Right hindlimb (tissue), 1 donor: Measurements from ENCODE around the gene PAK2.
"Not testable (repeated sequence)": the region's sequence is repeated elsewhere in the genome, so short reads cannot be mapped to it uniquely, and the experiment has no call there.

Experiments used
- DNase-seq: peaks from one replicate; pipeline ENCODE4 v3.0.0-alpha.2; 2018

The PAK2 gene

DNA sequence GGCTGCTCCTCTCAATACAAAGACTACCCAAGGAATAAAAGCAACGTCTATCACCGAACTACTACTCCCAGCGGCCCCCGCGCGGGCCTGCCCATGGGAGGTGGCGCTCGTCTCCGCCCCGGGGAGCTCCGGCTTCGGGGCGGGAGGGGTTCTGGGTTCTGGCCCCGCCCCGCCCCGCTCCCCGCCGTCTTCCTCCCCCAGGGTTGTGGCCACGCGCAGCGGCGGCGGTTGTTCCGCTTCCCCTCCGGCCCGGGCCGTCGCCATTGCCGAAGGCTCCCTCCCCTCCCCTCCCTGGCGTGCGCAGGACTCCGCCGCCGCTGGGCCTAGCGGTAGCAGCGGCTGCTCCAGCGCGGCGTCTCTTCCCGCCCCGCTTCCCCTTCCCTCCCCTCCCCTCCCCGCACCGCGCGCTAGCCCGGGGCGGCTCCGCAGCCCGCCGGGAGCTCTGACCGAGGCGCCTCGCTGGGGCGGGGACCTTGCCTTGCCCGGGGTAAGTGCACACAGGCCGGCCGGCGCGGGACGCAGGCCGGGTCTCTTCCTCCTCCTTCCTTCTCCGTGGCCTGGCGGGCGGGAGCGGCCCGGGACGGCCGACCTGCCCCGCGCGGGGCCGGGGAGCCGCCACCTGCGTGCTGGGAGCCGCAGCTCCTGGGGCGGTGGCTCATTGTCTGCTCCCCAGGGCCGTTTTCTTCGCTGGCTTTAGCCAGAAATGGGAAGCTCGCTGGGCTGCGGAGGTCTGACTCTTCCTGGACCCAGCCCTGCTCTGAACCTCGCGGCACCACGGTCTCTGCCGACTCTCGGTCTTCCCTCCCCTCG is at the start of gene PAK2:
Gene PAK2 (plus strand): TSS at position 187 of the 810 bp plus-strand sequence. CDS start 42,790 bp downstream, outside the sequence.
- peak; percentile 94 for DNase-seq

DNA sequence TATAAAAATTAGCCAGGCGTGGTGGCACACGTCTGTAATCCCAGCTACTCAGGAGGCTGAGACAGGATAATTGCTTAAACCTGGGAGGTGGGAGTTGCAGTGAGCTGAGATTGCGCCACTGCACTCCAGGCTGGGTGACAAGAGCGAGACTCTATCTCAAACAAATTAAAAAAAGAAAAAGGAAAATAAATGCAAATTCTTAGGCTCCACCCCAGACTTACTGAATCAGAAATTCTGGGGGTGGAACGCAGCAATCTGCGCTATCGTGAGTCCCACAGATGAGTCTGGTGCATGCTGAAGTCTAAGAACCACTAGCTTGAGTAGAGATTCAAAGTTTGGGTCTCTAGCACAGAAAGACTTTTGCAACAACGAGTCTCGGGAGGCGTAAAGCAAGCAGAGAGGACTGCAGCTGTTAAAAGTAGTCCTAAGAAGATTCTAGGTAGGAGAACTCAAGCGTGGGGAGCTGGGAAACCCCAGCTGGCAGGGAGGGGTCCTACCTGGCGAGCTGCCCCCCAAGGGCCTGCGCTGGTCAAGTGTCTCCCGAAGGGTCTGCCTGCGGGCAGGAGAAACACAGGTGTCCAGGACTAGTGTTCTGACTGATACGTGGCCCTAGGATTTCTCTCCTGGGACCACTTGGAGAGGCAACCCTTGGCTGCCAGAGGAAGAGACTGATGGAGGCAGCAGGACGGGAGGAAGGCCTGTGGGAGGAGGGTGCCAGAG is 49.6 kb upstream of the PAK2 start:
- no peak for DNase-seq

DNA sequence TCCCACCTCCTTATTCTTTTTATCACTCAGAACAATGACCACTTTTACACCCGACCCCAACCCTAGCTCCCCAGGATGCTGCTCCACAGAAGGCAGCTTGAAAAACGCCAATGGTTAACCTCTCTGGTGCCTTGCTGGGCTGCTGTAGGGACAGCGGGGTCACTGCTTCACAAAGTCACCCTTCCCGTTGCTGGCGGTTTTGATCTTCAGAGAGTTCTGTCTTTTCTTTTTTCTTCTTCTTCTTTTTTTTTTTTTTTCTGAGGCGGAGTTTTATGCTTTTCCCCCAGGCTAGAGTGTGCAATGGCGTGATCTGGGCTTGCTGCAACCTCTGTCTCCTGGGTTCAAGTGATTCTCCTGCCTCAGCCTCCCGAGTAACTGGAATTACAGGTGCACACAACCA is 48.3 kb upstream of the PAK2 start:
- no peak for DNase-seq

DNA sequence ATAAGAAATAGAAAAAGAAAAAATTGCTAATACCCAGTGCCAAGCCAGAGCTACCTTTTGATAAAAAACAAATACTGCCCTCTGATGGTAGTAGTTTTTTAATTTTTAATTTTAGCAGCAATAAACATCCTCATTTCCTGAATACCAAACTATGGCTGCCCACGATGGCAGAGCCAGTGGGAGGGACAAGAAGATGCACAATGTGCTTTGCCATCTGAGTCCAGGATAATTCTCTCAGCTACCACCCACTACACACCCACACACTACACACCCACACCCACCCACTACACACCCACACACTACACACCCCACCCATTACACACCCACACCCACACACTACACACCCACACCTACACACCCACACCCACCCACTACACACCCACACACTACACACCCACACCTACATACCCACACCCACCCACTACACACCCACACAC is 45.4 kb upstream of the PAK2 start:
- no peak for DNase-seq

DNA sequence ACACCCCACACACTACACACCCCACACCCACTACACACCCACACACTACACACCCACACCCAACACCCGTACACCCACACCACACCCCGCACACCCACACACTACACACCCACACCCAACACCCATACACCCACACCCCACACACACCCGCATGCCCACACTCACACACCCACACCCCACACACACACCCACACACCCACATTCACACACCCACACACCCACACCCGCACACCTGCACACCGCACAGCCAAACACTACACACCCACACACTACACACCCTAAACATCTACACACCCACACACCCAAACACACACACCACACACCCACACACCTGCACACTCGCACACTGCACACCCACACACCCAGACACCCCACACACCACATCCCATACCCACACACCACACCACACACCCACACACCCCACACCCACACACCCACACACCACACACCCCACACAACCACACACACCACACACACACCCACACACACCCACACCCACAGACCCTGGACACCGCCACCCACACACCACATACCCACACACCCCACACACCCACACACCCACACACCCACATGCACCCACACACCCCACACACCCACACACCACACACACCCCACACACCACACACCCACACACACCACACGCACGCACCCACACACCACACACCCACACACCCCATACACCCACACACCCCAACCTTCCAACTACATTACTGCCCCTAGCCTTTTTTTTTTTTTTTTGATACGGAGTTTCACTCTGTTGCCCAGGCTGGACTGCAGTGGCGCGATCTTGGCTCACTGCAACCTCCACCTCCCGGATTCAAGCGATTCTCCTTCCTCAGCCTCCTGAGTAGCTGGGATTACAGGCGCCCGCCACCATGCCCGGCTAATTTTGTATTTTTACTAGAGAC is 44.5 kb upstream of the PAK2 start:
- no peak for DNase-seq

DNA sequence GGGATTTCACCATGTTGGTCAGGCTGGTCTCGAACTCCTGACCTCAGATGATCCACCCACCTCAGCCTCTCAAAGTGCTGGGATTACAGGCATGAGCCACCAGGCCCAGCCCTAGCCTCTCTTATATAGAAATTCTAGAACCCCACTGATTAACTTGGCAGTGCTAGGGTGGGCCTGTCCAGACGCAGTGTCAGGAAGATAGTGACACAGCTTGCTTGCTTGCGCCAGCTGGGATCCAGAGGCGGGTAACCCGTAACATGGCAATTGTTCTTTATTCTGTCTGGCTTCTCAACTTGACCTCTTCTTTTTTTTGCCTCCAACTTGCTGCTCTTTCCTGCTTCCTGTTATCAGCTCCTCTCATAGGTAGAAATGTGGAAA is 43.8 kb upstream of the PAK2 start:
- DNase-seq = no peak

DNA sequence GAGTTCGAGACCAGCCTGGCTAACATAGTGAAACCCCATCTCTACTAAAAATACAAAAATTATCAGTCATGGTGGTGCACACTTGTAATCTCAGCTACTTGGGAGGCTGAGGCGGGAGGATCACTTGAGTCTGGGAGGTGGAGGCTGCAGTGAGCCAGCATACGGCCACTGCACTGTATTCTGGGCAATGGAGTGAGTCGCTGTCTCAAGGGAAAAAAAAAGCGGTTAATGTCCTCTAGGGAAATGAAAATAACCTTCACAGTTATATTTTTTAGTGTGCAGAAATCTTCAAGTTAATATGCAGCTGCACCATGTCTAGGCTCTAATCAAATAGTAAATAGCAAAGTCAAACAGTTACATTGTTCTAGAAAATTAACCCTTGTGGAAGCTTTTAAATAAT is 42.4 kb upstream of the PAK2 start:
- DNase-seq = no peak

DNA sequence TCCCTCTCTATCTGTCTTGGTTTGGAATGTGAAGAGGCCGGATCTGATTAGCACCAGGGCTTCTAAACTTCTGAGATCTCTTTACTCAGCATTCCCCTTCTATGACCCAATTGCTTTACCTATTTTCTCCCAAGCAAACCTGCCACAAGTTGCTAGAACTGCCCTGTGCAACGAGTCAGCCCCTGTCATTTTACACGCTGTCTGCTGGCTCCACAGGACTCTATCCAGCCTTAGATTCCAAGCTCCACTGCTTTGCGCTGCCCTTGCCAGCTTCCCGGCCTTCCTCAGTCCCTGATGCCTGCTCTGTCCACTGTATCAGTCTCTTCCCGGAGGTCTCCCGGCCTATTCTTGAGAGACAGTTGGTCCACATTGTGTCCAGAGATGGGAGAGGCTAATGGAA is 39.9 kb upstream of the PAK2 start:
- DNase-seq = no peak

DNA sequence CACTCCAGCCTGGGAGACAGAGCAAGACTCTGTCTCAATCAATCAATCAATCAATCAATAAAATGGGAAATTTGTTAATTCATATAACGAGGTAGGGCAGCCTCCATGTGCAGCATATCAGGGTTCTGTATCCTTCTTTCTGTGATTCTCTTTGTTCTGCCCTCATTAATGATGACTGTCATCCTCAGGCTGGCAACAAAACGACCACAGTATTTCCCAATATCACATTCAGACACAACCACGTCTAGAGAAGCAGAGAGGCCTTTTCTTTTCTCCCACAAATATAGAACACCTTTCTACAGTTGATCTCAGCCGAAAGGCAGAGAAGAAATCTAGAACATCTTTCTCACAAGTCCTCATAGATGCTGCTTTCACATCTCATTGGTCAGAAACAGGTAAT is 38.9 kb upstream of the PAK2 start:
- DNase-seq = no peak

DNA sequence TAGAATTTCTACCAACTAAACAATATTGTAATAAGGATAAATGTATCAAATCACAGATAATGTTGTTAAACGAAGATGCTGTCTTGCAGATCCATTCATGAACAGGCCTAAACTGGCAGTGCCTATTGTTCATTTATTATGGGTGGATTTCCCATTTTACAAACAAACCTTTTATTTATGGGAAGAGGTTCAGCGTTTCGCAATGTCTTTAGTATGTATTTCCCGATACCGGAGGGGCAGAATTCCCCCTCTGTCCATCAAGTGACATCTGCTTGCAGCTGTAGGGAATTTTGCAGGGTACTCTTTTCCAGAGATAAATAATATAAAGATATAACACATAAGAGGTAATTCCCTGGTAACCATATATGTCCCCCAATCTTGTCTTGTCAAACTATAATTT is 33.3 kb upstream of the PAK2 start:
- no peak for DNase-seq

DNA sequence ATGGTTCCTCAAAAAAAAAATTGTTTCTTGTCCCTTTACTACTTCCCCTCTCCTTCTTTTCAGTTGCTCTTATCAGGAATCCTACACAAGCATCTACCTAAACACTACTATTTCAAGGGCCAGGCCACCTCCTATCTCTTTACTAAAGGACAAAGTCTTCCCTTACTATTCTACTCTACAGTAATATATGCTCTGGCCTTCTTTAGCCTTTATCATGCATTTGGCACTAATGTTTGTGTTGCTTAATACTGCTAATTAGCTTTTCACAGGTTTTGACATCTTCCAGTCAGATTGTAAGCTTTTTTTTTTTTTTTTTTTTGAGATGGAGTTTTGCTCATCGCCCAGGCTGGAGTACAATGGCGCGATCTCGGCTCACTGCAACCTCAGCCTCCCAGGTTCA is 32.9 kb upstream of the PAK2 start:
- DNase-seq = no peak

DNA sequence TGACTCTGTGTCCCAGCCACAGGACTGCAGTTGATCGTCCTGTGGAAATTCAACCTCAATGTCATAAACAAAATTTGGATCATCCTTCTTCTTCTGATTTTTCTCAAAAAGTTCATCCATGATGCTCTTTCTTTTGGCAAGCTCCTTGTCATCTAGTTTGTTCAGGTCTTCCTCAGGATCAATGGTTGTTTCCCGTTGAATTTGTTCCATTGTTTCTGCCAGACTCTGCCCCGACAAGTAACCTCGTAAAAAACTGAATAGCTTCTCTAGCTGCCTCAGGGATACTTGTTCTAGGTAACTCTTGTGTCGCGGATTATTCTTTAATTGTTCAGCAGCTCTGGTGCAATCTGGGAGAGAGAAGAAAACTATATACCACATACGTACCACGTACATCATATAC is 32.1 kb upstream of the PAK2 start:
- no peak for DNase-seq

DNA sequence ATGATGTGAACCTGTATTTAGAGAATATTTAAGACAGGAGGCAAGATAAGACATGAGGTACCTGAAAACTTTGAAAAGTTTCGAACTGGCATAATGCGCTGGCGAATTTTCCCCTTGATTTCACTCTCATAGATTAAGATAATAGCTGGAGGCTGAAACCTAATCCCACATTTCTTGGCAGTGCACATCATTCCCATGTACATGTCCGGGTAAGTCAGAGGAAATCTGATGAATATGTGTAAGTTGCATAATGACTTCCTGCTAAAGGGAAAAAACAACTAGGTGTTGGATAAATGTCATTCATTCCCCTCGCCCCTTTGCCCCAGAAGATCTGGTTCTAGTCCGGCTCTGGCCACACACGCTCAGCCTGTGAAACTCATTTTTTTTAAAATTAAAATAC is 31.2 kb upstream of the PAK2 start:
- no peak for DNase-seq

DNA sequence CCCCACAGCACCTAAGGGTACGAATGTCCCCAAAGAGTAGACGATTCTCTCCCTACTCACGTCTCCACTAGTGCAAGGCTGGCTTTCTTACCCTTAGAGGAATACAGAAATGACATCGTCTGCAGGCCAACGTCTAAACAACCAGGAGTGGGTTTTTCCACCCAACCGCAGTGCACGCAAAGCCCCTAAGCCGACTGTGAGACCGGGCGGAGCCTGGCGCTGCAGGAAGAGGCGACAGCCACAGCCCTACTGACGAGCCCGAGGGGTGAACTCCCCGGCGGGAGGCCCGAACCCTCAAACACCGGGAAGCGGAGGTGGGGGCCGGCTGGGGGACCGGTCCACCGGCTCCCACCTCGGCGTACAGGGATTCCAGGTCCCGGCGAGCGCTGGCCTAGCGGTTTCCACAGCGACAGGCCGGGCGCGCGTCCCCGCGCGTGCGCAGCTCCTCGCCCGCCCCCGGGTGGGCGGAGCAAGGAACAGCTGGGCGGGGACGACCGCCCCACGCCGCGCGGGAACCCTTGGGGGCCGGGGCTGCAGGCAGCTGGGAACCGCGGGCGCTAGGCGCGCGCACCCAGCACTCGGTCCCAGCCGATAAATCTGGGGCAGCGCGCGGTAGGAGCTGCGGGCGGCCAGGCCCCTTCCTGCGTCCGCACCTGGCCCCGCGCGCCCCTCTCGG is 27.7 kb upstream of the PAK2 start, which contains the start of the genes CEP19 and PIGX:
Gene CEP19 (minus strand): TSS at position 413 of the 676 bp plus-strand sequence. CDS start 3,593 bp downstream, outside the sequence.
Gene PIGX (plus strand): TSS at position 540 of the 676 bp plus-strand sequence.
- peak; percentile 92 for DNase-seq

DNA sequence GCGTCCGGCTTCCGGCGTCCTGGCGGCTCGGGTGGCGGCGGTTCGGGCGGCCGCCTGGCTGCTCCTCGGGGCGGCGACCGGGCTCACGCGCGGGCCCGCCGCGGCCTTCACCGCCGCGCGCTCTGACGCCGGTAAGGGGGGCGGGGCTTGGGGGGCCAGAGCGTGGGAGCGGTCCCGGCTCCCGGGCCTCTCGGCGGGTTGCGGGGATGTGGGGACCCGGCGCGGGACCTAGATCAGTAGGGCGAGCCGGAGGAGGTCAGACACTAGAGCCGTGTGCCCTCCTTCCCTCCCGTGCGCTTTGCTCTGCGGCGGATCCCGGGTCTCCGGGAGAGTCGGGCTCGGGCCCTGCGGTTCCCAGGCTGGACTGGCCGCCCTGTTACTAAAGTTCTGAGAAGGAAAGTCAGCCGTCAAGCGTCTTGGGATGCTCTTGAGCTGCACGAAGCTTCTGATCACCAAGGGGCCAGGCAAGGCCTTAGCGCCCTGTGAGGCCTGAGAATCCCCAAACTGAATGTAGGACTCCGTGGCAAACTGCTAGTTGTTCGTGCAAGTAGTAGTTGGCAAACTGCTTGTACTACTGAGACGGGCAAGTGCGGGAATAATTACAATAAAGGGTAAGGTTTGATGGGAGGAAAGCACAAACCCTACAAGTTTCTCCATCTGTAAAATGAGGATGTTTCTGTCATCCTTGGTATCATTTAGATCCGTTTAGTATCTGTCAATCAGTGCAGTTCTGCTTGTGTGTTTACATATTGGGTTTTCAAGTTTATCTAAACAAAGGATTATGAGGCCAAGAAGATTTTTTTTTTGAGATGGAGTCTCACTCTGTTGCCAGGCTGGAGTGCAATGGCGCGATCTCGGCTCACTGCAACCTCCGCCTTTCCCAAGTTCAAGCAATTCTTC is 26.9 kb upstream of the PAK2 start:
- DNase-seq = peak; percentile 85

DNA sequence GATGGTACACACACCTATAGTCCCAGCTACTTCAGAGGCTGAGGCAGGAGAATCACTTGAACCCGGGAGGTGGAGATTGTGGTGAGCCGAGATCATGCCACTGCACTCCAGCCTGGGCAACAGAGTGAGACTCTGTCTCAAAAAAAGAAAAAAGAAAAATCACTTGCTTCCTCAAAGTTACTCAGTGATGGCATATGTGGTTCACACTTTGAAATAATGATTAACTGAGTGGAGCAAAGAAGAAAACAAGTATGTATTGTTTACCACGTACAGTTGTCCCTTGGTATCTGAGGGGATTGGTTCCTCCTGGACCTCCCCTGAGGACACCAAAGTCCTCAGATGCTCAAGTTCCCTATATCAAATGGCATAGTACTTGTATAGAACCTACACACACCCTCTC is 22.5 kb upstream of the PAK2 start:
- DNase-seq = not testable (repeated sequence)

DNA sequence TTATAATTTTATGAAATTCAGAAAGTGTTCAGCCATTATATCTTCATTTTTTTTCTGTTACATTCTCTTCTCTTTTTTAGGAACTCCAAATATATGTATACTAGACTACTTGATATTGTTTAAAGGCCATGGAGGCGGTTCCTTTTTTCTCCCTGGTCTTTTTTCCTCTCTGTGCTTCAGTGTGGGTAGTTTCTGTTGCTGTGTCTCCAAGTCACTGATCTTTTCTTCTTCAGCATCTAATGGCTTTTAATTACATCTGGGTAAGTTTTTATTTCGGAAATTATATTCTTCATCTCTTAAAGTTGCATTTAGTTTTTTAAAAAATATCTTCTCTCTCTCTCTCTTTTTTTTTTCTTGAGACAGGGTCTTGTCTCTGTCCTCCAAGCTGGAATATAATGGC is 18.6 kb upstream of the PAK2 start:
- DNase-seq = no peak

DNA sequence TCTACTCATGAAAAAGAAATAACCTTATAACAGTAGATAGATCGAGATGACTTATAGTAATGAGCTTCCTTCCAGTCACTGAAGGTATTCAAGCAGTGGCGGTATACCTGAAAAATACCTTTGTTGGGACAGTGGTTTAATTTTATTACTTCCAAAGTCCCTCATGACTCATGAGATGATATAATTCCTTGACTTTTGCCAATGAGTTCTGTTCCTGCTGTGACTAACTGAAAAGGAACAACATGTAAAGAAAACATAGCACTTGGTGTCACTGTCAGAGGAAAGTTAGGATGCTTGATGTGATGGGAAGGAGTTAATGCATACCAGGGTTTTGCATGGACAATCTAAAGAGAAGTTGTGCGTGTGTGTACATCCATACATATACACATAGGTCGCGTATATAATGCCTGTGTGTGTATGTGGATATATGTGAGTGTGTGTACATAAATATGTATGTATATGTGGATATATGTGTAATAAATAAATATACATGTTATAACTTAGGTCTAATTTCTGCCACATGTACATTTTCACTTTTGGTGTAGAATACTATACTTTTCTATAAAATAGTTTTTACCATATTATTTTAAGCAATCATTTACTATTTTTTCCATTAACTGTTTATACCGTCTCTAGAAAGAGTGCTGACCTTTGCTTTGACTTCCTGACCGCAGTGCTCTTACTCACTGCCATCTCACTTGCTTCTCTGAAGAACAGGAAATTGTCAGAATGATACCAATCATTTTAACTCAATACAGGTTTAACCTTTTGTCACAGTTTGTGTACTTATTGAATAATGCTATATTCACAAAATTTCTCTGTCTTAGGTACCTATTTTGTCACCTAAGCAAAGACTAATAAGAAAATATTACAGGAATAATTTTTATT is 12.6 kb upstream of the PAK2 start:
- no peak for DNase-seq

DNA sequence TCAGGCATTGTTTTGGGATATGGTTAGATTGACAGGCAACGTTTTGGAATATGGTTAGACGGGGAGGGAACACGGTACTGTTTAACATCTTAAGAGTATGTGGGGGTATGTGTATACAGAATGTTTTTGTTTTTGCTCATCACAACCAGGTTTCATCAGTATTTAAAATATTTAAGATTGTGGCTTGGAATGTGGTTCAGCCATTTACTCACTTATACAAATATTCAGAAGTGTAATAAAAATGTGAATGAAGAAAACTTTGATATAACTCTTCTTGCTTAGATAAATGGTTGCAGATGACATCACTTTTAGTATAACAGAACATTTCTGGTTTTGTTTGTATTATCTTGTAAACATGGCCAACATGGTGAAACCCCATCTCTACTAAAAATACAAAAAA is 3.9 kb upstream of the PAK2 start:
- DNase-seq = no peak

DNA sequence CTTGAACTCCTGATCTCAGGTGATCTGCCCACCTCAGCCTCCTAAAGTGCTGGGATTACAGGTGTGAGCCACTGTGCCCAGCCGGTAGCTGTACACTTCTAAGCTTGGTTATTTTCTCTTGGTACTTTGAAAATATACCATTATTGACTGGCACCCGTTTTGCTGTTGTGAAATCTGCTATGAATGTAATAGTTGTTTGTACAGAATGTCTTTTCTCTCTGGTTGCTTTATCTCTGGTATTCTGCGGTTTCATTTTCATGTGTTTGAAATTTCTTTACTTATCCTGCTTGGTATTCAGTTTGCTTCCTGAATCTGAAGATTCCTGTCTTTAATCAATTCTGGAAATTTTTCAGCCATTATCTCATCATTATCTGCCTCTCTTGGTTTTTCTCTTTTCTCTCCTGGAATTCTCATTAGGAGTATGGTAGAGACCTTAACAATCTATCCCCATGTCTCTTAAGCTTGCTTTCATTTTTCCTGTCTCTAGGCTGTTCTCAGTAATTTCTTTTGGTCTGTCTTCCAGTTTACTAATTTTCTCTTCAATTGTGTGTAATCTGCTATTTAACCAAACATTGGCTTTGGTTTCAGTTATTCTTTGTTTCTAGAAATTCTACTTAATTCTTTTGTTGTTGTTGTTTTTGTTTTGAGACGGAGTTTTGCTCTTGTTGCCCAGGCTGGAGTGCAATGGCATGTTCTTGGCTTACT is 2.8 kb upstream of the PAK2 start:
- no peak for DNase-seq
